Upper lobe of left lung (tissue), 6 donors: Measurements from ENCODE around the gene HTR1D. TPM values are rescaled to one million over a fixed set of nuclear protein-coding genes. Genes with fewer than 3 reads are reported as not detected.

Experiments
- ATAC-seq, 2 donors: fragments of 200-7000 bp; cut with Tn5 transposase; one replicate each; pipeline ENCODE4 v1.9.1; 2022; ENCODE audit warnings: mild to moderate bottlenecking in 2 of 2, moderate library complexity in 2 of 2; ENCODE audit not compliant: low FRiP score in 2 of 2
- DNase-seq, 2 donors: peaks; one replicate each; pipeline ENCODE4 v3.0.0-alpha.2; 2019 to 2020
- H3K27ac ChIP-seq, 4 donors: fragments of 200-600 bp; sonication (generic); one replicate each; pipeline ENCODE4 v1.5.1; 2016 to 2019
- H3K27me3 ChIP-seq, 4 donors: fragments of 200-600 bp; sonication (generic); one replicate each; pipeline ENCODE4 v1.5.1; 2017 to 2019
- H3K36me3 ChIP-seq, 4 donors: fragments of 200-600 bp; sonication (generic); one replicate each; pipeline ENCODE4 v1.5.1; 2016 to 2019
- H3K4me1 ChIP-seq, 4 donors: fragments of 200-600 bp; sonication (generic); one replicate each; pipeline ENCODE4 v1.5.1; 2018 to 2019
- H3K4me3 ChIP-seq, 4 donors: fragments of 200-600 bp; sonication (generic); one replicate each; pipeline ENCODE4 v1.5.1; 2017 to 2019; ENCODE audit warnings: mild to moderate bottlenecking in 2 of 4, moderate library complexity in 1 of 4
- H3K9me3 ChIP-seq, 4 donors: fragments of 200-600 bp; sonication (generic); one replicate each; pipeline ENCODE4 v1.5.1; 2018 to 2019
- EP300 ChIP-seq, 4 donors: sonication (generic); formaldehyde crosslinking; IDR thresholded peaks; one replicate each; pipeline ENCODE4 v1.5.1; 2017; ENCODE audit warnings: antibody characterized with exemption in 4 of 4, control low read depth in 2 of 4
- POLR2A ChIP-seq, 4 donors: fragments of 450-650 bp; IDR thresholded peaks; one replicate each; pipeline ENCODE4 v1.5.1; 2016 to 2017; ENCODE audit warnings: antibody characterized with exemption in 4 of 4, mild to moderate bottlenecking in 2 of 4
- POLR2AphosphoS5 ChIP-seq, 2 donors: sonication (generic); formaldehyde crosslinking; IDR thresholded peaks; one replicate each; pipeline ENCODE4 v1.5.1; 2017; ENCODE audit warnings: antibody characterized with exemption in 2 of 2
- WGBS, 2 donors: methylation state at CpG; one replicate each; pipeline ENCODE4 v1.1.5; 2017 to 2018; 5-methylcytosine and 5-hydroxymethylcytosine counted together
- total RNA-seq, 6 donors: library from RNA; depleted of rRNA in 4 of 6; stranded (reverse); fragments of >200 nt in 4 of 6; gene quantifications; one replicate each; pipeline versions ENCODE4 v1.1.0 to v1.2.1, GENCODE V29; 2016 to 2021
- TF ChIP-seq, protein P1 (sequence below), 6 experiments: fragments of 450-650 bp in 4 of 6; fragments of 200-600 bp in 2 of 6; sonication (generic) in 2 of 6; IDR thresholded peaks; one replicate each; pipeline ENCODE4 v1.5.1; 2016 to 2019; ENCODE audit warnings: antibody characterized with exemption in 6 of 6
- donor health status: DM: no; HTN: no; CAD: no; lungs with moderate emphysema.
- donor health status: DM: no; HTN: yes; CAD: no; lungs with severe emphysema.

The HTR1D gene
- total RNA-seq, 6 donors from 2014 or later: 0.20 to 0.51 (median 0.46) TPM; not detected in 3

DNA sequence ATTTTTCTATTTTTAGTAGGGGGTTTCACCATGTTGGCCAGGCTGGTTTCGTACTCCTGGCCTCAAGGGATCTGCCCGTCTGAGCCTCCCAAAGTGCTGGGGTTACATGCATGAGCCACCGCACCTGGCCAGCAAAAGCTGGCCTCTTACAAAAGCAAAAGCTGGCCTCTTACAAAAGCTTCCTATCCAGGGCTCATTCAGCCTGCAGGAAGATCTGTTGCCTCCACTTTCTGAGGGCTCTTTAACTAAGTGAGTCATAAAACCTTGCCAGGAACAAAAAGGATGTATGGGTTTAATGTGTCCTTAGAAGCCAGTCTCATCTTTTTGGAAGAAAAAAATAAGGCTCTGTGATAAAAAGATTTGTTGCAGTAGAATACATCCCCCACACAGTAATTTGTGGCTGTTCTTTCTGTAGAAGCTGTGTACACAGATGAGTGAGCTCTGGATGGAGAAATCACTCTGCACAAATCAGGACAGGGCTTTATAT lies 15.0 kb downstream of the HTR1D start:
- no peak overlapping the region for H3K27ac ChIP-seq
- no peaks in the 10 kb centered on the region for H3K4me1 ChIP-seq
- no peak for TF ChIP-seq POLR2A (IDR thresholded peaks at IDR 0.05)
- TF ChIP-seq, protein P1, sequence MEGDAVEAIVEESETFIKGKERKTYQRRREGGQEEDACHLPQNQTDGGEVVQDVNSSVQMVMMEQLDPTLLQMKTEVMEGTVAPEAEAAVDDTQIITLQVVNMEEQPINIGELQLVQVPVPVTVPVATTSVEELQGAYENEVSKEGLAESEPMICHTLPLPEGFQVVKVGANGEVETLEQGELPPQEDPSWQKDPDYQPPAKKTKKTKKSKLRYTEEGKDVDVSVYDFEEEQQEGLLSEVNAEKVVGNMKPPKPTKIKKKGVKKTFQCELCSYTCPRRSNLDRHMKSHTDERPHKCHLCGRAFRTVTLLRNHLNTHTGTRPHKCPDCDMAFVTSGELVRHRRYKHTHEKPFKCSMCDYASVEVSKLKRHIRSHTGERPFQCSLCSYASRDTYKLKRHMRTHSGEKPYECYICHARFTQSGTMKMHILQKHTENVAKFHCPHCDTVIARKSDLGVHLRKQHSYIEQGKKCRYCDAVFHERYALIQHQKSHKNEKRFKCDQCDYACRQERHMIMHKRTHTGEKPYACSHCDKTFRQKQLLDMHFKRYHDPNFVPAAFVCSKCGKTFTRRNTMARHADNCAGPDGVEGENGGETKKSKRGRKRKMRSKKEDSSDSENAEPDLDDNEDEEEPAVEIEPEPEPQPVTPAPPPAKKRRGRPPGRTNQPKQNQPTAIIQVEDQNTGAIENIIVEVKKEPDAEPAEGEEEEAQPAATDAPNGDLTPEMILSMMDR (IDR thresholded peaks at IDR 0.05): no peak
- TF ChIP-seq POLR2AphosphoS5 (IDR thresholded peaks at IDR 0.05): no peak
- TF ChIP-seq EP300 (IDR thresholded peaks at IDR 0.05): no peak
- H3K9me3 ChIP-seq: no peaks in the 10 kb centered on the region
- no peaks in the 10 kb centered on the region for H3K36me3 ChIP-seq
- no peak for DNase-seq
- 63 to 68% methylated on average over 3 of the region's 3 CpGs for WGBS, 2 donors
- no peak for ATAC-seq
- no peaks in the 10 kb centered on the region for H3K27me3 ChIP-seq
- H3K4me3 ChIP-seq: no peak overlapping the region

DNA sequence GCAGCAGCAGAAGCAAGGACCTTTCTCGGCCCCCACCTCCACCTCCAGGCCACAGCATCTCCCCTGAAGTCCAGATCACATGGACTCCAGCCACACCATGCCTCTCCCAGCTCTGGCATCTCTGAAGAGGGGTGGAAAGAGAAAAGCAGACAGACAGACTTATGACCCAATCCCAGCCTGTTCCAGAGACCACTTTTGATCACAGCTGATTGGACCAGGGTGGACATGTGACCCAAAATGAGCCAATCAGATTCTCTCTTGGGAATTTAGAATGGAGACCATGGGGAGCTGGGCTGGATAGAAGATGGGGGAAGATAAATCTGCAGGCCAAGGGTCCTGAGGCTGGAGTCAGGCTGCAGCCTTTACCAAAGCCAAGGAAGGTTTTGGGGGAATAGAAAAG lies 16.4 kb downstream of the HTR1D start:
- 80 to 100% methylated on average over 1 of the region's 1 CpG for WGBS, 2 donors
- Histone ChIP-seq H3K9me3 (no peaks in the 10 kb centered on the region), H3K4me3 (no peak overlapping the region), H3K36me3 (no peaks in the 10 kb centered on the region), H3K27ac (no peak overlapping the region), H3K27me3 (no peaks in the 10 kb centered on the region), H3K4me1 (no peaks in the 10 kb centered on the region)
- no peak for DNase-seq
- no peak for ATAC-seq
- TF ChIP-seq EP300 (IDR thresholded peaks at IDR 0.05): no peak
- TF ChIP-seq POLR2AphosphoS5 (IDR thresholded peaks at IDR 0.05): no peak
- TF ChIP-seq, protein P1 (IDR thresholded peaks at IDR 0.05): no peak
- TF ChIP-seq POLR2A (IDR thresholded peaks at IDR 0.05): no peak

DNA sequence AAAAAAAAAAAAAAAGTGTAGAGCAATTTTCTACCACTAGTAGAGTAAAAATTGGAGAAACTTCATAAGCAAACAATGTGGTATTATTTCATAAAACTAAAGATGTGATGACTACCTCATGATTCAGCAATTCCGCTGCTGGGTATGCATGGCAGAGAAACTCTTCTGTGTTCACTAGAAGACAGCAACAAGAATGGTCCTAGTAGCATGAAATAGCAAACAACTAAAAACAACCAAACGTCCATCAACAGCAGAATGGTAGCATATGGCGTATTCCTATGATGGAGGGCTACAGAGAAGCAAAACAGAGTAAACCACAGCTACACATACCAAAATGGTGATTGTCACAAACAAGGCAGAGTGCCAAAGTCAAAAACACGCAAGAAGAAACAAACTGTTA lies 18.9 kb downstream of the HTR1D start:
- TF ChIP-seq POLR2AphosphoS5 (IDR thresholded peaks at IDR 0.05) (no peak), EP300 (IDR thresholded peaks at IDR 0.05) (no peak), POLR2A (IDR thresholded peaks at IDR 0.05) (no peak)
- TF ChIP-seq, protein P1 (IDR thresholded peaks at IDR 0.05): no peak
- no peaks in the 10 kb centered on the region for H3K27me3 ChIP-seq
- no peaks in the 10 kb centered on the region for H3K36me3 ChIP-seq
- no peak overlapping the region for H3K4me3 ChIP-seq
- WGBS, 2 donors: 70 to 74% methylated on average over 4 of the region's 4 CpGs
- no peaks in the 10 kb centered on the region for H3K4me1 ChIP-seq
- H3K27ac ChIP-seq: no peak overlapping the region
- DNase-seq (no peak), ATAC-seq (no peak)
- no peaks in the 10 kb centered on the region for H3K9me3 ChIP-seq

DNA sequence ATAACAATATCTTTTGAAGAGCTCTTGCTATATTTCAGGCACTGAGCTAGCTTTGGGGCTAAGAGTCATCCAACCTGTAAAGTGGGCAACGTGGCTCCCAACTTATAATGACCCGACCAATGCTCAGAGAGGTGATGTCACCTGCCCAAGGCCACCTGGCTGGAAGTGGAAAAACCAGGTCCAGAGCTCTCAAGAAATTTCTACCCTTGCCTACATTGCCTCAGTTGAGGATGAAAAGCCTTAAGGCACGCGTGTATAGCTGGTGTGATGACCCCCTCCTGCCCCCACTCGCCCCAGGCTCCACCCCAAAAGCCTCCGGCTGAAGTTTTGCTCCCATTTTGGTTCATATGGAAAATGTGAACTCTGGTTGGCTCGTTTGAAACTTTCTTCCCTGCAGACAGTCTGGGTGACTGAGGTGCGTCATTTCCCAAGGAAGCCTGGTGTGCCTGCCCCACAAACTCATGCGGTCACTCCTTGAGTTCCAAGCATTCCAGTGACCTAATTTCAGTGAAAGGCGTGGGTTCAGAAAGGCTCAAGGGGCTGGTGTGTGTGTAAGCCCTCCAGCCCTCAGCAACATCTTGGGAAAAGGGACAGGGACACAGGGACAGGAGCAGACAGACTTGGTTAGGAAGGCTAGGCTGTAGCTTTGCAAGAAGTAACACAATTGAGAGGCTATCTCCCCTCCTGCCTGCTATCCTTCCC lies 20.5 kb downstream of the HTR1D start:
- no peaks in the 10 kb centered on the region for H3K36me3 ChIP-seq
- DNase-seq: peak in 1 of 2 donors; percentile 31
- no peak overlapping the region for H3K27ac ChIP-seq
- H3K4me3 ChIP-seq: no peak overlapping the region
- WGBS, 2 donors: 58 to 62% methylated on average over 10 of the region's 10 CpGs
- no peaks in the 10 kb centered on the region for H3K27me3 ChIP-seq
- TF ChIP-seq EP300 (IDR thresholded peaks at IDR 0.05): no peak
- TF ChIP-seq POLR2AphosphoS5 (IDR thresholded peaks at IDR 0.05): no peak
- TF ChIP-seq, protein P1 (IDR thresholded peaks at IDR 0.05): no peak
- no peak for TF ChIP-seq POLR2A (IDR thresholded peaks at IDR 0.05)
- no peaks in the 10 kb centered on the region for H3K4me1 ChIP-seq
- peak; percentile 79 to 84 for ATAC-seq
- no peaks in the 10 kb centered on the region for H3K9me3 ChIP-seq
